Islet precursor cell (in vitro differentiated cells): ENCODE results near the gene FARP1.
A peak's percentile ranks its signal among the peaks of the same experiment; 100 is the strongest.

Experiments
- DNase-seq: peaks from one replicate; pipeline ENCODE4 v3.0.0-alpha.2; 2018

The FARP1 gene

GRCh38 chr13:98141509-98142379, 1.1 kb upstream of the FARP1 start:
- DNase-seq, result peak; percentile 67

- DNase-seq, result no peak
Measured at GRCh38 chr13:98143157-98143553, 261 bp downstream of the FARP1 start.

GRCh38 chr13:98143601-98144026, 720 bp downstream of the FARP1 start:
- DNase-seq, result no peak

GRCh38 chr13:98144027-98144741, 1.3 kb downstream of the FARP1 start:
- DNase-seq, result peak; percentile 59

GRCh38 chr13:98144801-98145350, 2.0 kb downstream of the FARP1 start:
- peak; percentile 67 for DNase-seq

GRCh38 chr13:98147521-98147920, 4.6 kb downstream of the FARP1 start:
- no peak for DNase-seq

- DNase-seq, result no peak
Measured at GRCh38 chr13:98150832-98151479, 8.1 kb downstream of the FARP1 start.

GRCh38 chr13:98155475-98156109, 12.7 kb downstream of the FARP1 start:
- DNase-seq, result no peak

GRCh38 chr13:98156259-98156658, 13.4 kb downstream of the FARP1 start:
- no peak for DNase-seq

GRCh38 chr13:98157188-98157587, 14.3 kb downstream of the FARP1 start:
- no peak for DNase-seq

GRCh38 chr13:98157609-98158008, 14.7 kb downstream of the FARP1 start:
- no peak for DNase-seq

- no peak for DNase-seq
Measured at GRCh38 chr13:98158172-98158899, 15.4 kb downstream of the FARP1 start.

GRCh38 chr13:98162935-98163334, 20.0 kb downstream of the FARP1 start:
- DNase-seq, result no peak

GRCh38 chr13:98169331-98169730, 26.4 kb downstream of the FARP1 start:
- DNase-seq, result no peak

- peak; percentile 64 for DNase-seq
Measured at GRCh38 chr13:98171900-98172589, 29.2 kb downstream of the FARP1 start.

GRCh38 chr13:98172590-98173422, 29.9 kb downstream of the FARP1 start:
- no peak for DNase-seq

- DNase-seq, result peak; percentile 89
Measured at GRCh38 chr13:98173431-98174152, 30.7 kb downstream of the FARP1 start.

- no peak for DNase-seq
Measured at GRCh38 chr13:98174307-98174706, 31.4 kb downstream of the FARP1 start.

GRCh38 chr13:98175043-98175442, 32.1 kb downstream of the FARP1 start:
- DNase-seq, result no peak

- no peak for DNase-seq
Measured at GRCh38 chr13:98175823-98176222, 32.9 kb downstream of the FARP1 start.
